T-helper 17 cell (primary cell): ENCODE data around the gene MUSTN1. TPM values are rescaled to one million over a fixed set of nuclear protein-coding genes. Genes with fewer than 3 reads are reported as not detected.
A peak's percentile ranks its signal among the peaks of the same experiment; 100 is the strongest.

Source experiments
- ATAC-seq: fragments of 150-1000 bp; cut with Tn5 transposase; 2 replicates; pipeline ENCODE4 v1.10.0; 2021; ENCODE audit warnings: mild to moderate bottlenecking, moderate library complexity
- DNase-seq, 3 donors: peaks; one replicate each; pipeline versions ENCODE4 v3.0.0 to v3.0.0-alpha.2; 2020 to 2021
- H3K9me3 ChIP-seq: one replicate; pipeline ENCODE4 v1.7.0; 2013; ENCODE audit warnings: low read length, mild to moderate bottlenecking; ENCODE audit not compliant: control insufficient read depth, poor library complexity, severe bottlenecking
- H3K27ac Mint-ChIP-seq: one replicate; pipeline ENCODE4 v1.8.0; 2022; ENCODE audit warnings: mild to moderate bottlenecking, moderate library complexity, mixed read lengths
- H3K27me3 Mint-ChIP-seq: one replicate; pipeline ENCODE4 v1.8.0; 2022; ENCODE audit warnings: mixed read lengths
- H3K36me3 Mint-ChIP-seq: one replicate; pipeline ENCODE4 v1.8.0; 2022; ENCODE audit warnings: low read depth, mixed read lengths
- H3K4me1 Mint-ChIP-seq: one replicate; pipeline ENCODE4 v1.8.0; 2022; ENCODE audit warnings: mild to moderate bottlenecking, mixed read lengths
- H3K4me3 Mint-ChIP-seq: one replicate; pipeline ENCODE4 v1.8.0; 2022; ENCODE audit warnings: mild to moderate bottlenecking, moderate library complexity, mixed read lengths
- total RNA-seq, 4 donors: library from RNA in 2 of 4; stranded (reverse) in 2 of 4; gene quantifications; one replicate each; pipeline ENCODE4 v1.2.3 and lab custom pipeline; 2022 to 2026

The MUSTN1 gene
- total RNA-seq, 2 donors from 2014 or later = 12.3 to 16.0 TPM

- H3K9me3 ChIP-seq = no peaks in the 10 kb centered on the region
- H3K27ac Mint-ChIP-seq = peak overlapping the region; percentile 27
- no peaks in the 10 kb centered on the region for H3K27me3 Mint-ChIP-seq
- no peaks in the 10 kb centered on the region for H3K36me3 Mint-ChIP-seq
- ATAC-seq (no peak), DNase-seq (no peak)
- no peak overlapping the region for H3K4me3 Mint-ChIP-seq
- peaks cover 2% of the 10 kb centered on the region for H3K4me1 Mint-ChIP-seq
These were observed 12.4 kb upstream of the MUSTN1 start for GRCh38 chr3:52847241-52847640.

- H3K9me3 ChIP-seq = no peaks in the 10 kb centered on the region
- Mint-ChIP-seq H3K4me3 (no peak overlapping the region), H3K27me3 (no peaks in the 10 kb centered on the region), H3K36me3 (peaks cover 4% of the 10 kb centered on the region), H3K27ac (no peak overlapping the region), H3K4me1 (peaks cover 2% of the 10 kb centered on the region)
- no peak for DNase-seq
- ATAC-seq = no peak
These were observed 11.7 kb upstream of the MUSTN1 start for GRCh38 chr3:52846432-52846965.

- Mint-ChIP-seq H3K4me3 (no peak overlapping the region), H3K36me3 (peaks cover 5% of the 10 kb centered on the region), H3K4me1 (peaks cover 2% of the 10 kb centered on the region), H3K27me3 (no peaks in the 10 kb centered on the region), H3K27ac (no peak overlapping the region)
- ATAC-seq = peak; percentile 36
- DNase-seq = peak in 1 of 3 donors; percentile 35
- H3K9me3 ChIP-seq = no peaks in the 10 kb centered on the region
These were observed 11.0 kb upstream of the MUSTN1 start for GRCh38 chr3:52845691-52846431.

- no peak overlapping the region for H3K27ac Mint-ChIP-seq
- DNase-seq = no peak
- peaks cover 5% of the 10 kb centered on the region for H3K36me3 Mint-ChIP-seq
- peaks cover 3% of the 10 kb centered on the region for H3K4me1 Mint-ChIP-seq
- ATAC-seq = no peak
- H3K9me3 ChIP-seq = no peaks in the 10 kb centered on the region
- no peak overlapping the region for H3K4me3 Mint-ChIP-seq
- H3K27me3 Mint-ChIP-seq = no peaks in the 10 kb centered on the region
These were observed 10.3 kb upstream of the MUSTN1 start for GRCh38 chr3:52845157-52845556.

GRCh38 chr3:52844290-52844975, 9.6 kb upstream of the MUSTN1 start:
- Mint-ChIP-seq H3K36me3 (peaks cover 7% of the 10 kb centered on the region), H3K4me1 (peaks cover 8% of the 10 kb centered on the region), H3K27ac (no peak overlapping the region), H3K4me3 (no peak overlapping the region), H3K27me3 (no peaks in the 10 kb centered on the region)
- no peaks in the 10 kb centered on the region for H3K9me3 ChIP-seq
- ATAC-seq = no peak
- DNase-seq = no peak

- Mint-ChIP-seq H3K36me3 (peaks cover 7% of the 10 kb centered on the region), H3K4me3 (no peak overlapping the region), H3K27ac (no peak overlapping the region), H3K4me1 (peaks cover 9% of the 10 kb centered on the region), H3K27me3 (no peaks in the 10 kb centered on the region)
- no peak for DNase-seq
- no peaks in the 10 kb centered on the region for H3K9me3 ChIP-seq
- ATAC-seq = no peak
These were observed 9.1 kb upstream of the MUSTN1 start for GRCh38 chr3:52843881-52844280.

GRCh38 chr3:52843108-52843865, 8.5 kb upstream of the MUSTN1 start:
- Mint-ChIP-seq H3K4me3 (no peak overlapping the region), H3K4me1 (peaks cover 14% of the 10 kb centered on the region), H3K36me3 (peaks cover 7% of the 10 kb centered on the region), H3K27me3 (no peaks in the 10 kb centered on the region), H3K27ac (no peak overlapping the region)
- DNase-seq (no peak), ATAC-seq (no peak)
- no peaks in the 10 kb centered on the region for H3K9me3 ChIP-seq

- Mint-ChIP-seq H3K27me3 (no peaks in the 10 kb centered on the region), H3K4me1 (peaks cover 22% of the 10 kb centered on the region), H3K36me3 (peaks cover 7% of the 10 kb centered on the region), H3K4me3 (no peak overlapping the region), H3K27ac (no peak overlapping the region)
- no peaks in the 10 kb centered on the region for H3K9me3 ChIP-seq
- DNase-seq = no peak
- ATAC-seq = no peak
These were observed 7.6 kb upstream of the MUSTN1 start for GRCh38 chr3:52842424-52842823.

- DNase-seq (no peak), ATAC-seq (no peak)
- Mint-ChIP-seq H3K4me1 (peaks cover 23% of the 10 kb centered on the region), H3K36me3 (peaks cover 7% of the 10 kb centered on the region), H3K27me3 (no peaks in the 10 kb centered on the region), H3K27ac (no peak overlapping the region), H3K4me3 (no peak overlapping the region)
- H3K9me3 ChIP-seq = no peaks in the 10 kb centered on the region
These were observed 7.1 kb upstream of the MUSTN1 start for GRCh38 chr3:52841981-52842340.

GRCh38 chr3:52841211-52841980, 6.6 kb upstream of the MUSTN1 start:
- Mint-ChIP-seq H3K36me3 (peaks cover 7% of the 10 kb centered on the region), H3K27ac (no peak overlapping the region), H3K27me3 (no peaks in the 10 kb centered on the region), H3K4me3 (no peak overlapping the region), H3K4me1 (peaks cover 25% of the 10 kb centered on the region)
- ATAC-seq (no peak), DNase-seq (no peak)
- H3K9me3 ChIP-seq = no peaks in the 10 kb centered on the region

- H3K9me3 ChIP-seq = no peaks in the 10 kb centered on the region
- DNase-seq (no peak), ATAC-seq (no peak)
- H3K27me3 Mint-ChIP-seq = no peaks in the 10 kb centered on the region
- H3K4me3 Mint-ChIP-seq = no peak overlapping the region
- H3K27ac Mint-ChIP-seq = peak overlapping the region; percentile 75
- H3K36me3 Mint-ChIP-seq = peaks cover 7% of the 10 kb centered on the region
- H3K4me1 Mint-ChIP-seq = peaks cover 25% of the 10 kb centered on the region
These were observed 5.2 kb upstream of the MUSTN1 start for GRCh38 chr3:52839892-52840545.

- Mint-ChIP-seq H3K4me3 (no peak overlapping the region), H3K4me1 (peaks cover 23% of the 10 kb centered on the region), H3K27ac (no peak overlapping the region), H3K36me3 (peaks cover 7% of the 10 kb centered on the region), H3K27me3 (no peaks in the 10 kb centered on the region)
- ATAC-seq (no peak), DNase-seq (no peak)
- H3K9me3 ChIP-seq = no peaks in the 10 kb centered on the region
These were observed 4.4 kb upstream of the MUSTN1 start for GRCh38 chr3:52839268-52839575.
